ENCODE results near the gene PKD1L1.
"Not testable (repeated sequence)": the region's sequence is repeated elsewhere in the genome, so short reads cannot be mapped to it uniquely, and the experiment has no call there.

The PKD1L1 gene

DNA sequence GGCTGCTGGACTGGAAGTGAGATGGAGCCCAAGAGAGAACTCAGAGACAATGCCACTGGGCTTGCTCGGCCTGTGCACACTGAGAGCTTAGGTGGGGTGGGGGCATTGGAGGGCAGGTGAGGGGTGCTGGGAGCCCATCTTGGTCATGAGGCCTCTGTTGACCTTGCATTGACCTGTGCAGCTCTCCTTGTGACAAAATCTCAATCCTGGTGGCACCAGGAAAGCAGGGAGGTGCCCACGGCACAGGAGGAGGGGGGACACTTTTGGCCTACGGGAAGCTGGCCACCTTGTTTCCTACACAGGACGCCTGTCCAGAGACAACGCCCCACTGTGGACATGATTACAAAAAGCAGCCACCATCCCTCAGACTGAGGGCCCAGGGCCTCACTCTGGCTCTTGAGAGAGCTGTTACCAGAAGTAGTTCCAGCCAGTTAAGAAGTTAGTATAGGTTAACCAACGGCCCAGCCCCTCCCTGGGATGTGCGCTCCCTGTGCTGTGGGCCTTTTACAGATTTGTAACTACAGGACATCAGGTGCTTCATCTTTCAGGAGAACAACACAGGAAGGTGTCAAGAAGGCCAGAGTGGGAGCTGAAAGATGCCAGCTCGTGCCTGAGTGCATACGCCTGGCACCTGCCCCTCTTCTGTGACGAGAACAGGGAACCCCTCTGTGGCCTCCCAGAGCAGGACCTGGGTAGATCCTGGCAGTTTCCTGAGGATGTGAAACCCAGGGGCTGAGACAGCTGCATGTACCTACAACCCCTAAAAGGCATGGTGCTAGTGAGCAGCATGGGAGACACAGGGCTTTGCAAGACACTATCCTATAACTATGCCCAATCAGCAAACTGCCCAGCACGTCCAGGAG, 10.3 kb downstream of the PKD1L1 start:
- DNase-seq = no peak

DNA sequence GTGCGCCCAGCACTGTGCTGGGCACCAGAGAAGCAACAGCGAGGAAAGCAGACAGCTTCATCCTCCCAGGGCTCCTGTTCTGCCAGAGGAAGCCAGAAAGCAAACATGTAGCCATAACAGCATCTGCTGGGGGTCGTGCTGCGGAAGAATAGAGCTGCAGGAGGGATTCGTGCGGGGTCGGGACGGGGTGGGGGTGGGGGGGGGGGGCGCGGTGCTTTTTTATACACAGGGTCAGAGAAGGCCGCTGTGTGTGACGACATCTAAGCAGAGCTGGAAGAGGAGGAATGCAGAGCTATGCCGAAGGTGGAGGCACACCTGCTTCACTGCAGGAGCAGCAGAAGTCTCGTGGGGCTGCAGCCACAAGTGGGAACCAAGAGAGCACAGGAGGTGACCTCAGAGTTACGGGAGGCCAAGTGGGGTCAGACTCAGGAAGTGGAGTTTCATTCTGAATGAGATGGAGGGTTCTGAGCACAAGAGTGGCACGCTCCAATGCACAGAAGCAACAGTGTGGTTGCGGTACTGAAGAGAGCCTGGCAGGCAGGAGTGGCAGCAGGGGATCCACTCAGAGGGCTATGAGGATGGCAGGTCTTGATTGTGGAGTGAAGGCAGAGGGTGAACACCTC, 11.1 kb downstream of the PKD1L1 start:
- DNase-seq = no peak

DNA sequence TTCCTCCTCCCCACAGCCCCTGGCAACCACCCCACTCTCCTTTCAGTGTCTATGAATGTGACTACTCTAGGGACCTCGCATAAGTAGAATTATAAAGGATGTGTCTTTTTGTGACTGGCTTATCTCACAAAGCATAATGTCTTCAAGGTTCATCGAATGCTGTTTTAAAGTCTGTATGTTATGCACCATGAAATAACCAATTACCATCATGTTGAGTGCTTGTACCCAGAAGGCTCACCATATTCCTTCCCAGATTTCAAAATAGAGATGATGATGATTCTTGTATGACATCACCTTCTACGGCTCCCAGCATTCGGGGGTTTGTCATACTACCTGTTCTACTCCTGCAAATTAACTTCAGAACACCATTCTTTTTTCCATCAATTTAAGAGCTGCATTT, 11.9 kb downstream of the PKD1L1 start:
- no peak for DNase-seq

DNA sequence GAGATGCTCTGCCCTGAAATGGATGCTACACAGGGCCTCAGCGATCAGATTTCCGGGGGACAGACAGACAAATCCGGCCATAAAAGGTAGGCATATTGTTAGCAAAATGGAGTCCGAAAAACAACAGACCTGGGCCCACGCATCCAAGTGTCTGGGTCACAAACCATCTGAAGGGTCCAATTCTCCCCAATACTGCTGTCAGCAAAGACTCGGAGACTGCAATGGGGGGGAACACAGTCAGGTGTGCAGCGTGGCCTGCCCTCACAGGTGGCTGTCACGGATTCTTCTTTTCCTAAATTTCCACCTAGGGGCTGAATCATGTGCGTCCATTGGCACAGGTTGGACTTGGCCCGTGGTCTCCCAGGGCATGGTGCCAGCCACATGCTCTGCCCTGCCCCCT, 12.9 kb downstream of the PKD1L1 start:
- DNase-seq = no peak

DNA sequence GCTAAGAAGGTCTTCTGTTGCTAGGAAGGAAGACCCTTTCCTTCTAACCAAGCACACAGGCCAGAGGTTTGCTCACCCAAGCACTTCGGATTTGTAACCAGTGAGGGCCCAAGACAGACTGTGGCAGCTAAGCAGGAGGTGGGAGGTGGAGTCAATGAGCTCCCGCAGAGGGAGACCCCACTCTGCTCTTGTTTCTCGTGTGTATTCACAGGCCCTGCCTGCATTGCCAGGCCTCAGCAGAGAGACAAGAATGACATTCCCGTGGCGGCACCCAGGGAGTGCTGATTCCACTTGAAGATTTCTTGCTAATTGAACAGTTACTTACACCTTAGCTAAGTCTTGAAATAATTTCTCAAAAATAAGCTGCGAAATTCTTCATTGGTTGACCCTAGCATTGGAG, 13.4 kb downstream of the PKD1L1 start:
- no peak for DNase-seq

DNA sequence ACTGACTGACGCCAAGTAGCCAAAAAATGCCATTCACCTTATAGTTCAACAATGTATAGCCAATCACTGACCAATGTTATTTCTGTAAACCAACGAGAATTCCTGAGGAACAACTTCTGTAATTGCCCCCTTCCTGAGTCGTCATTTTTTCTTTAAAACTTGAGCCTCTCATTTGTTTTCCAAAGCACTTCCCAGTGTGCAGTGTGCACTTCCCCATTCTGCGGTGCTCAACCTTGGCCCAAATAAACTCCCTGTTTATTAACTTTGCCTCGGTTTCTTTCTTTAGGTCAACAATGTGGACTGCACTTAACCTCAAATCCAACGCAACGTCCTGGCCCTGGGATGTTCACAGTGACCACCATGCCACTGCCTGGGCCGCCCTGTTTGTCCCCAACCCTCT, 15.1 kb downstream of the PKD1L1 start:
- DNase-seq = no peak

DNA sequence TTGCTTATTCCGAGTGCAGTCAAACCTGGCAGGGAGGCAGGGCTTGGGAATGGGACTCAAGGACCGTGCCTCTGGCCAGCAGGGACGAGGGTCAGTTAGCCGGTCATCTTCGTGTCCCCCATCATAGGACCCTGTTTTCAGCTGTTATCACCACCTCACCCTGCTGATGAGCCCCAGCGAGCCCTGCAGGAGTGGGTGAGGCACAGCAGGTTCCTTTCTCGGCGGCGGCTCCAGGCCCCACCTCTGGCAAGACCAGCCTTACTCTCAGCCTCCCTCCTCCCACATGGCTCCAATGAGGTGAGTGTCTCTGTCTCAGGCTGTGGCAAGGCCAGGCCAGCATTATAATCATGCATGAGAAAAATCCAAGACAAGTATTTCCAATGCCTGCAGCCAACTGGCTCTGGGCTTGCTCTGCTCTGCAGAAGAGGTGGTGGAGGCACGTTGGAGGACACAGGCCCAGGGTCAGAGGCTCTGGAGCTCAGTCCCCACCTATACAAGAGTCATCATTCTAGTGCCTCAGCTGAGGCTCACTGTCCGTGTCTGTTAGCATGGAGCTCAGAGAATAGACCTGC, 15.7 kb downstream of the PKD1L1 start:
- no peak for DNase-seq

DNA sequence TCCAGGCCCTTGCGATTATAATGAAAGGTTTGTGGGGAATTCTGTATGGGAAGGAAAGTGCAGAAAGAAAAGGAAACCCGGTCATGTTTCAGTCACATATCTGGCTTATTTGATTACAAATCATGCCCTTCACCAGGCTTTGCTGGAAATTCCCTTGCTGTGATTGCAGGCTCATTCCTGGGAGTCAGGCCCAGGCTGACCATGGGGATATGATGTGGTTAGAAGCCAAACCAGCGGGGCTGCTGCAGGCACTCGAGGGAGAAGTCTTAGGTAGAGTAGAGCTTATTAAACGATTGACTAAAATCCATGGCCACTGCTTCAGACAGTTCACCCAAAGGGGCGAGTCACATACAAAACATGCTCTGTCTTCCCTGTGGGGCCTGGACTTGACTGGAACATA, 16.2 kb downstream of the PKD1L1 start:
- no peak for DNase-seq

DNA sequence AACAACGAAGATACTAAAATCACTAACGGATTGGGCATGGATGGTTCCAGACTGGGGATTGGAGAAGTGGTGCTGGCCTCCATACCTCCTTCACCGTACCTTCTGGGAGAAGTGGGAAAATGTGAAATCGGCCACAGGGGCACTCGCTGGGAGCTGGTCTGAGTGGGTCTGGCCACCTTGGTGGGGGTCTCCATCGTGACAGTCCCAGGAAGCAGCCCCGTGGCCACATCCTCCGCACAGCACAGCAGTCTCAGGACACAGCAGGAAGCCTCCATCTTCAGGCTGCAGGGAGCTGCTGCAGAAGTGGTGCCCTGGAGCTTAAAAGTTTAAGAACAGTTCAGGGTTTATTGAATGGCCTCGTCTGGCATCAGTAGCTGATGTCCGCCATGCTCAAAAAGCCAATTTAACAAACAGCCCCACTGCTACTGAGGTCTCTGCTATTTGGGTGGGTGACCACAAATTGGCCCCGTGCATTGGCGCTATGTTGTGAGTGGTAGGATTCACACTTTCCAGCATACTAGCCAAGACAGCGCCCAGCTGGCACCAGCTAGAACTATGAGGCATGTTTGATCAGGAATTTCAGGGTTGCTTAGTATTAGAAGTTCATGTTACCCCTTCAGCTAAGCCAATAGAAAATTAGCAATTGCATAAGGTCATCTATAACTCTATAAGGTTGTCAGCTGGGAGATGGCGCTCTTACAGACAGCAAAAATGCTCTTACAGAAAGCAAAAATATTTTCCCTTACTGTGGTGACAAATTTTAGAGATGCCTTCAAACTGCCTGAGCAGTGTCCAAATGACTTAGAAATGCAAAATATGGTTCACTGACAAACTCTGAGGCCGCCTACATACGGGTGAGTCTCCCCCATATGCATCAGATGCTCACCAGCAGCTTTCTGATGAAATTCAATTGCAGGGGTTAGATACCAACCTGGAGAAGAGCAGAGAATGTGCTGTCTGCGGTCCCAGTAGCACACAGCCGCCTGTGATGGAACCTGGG, 17.0 kb downstream of the PKD1L1 start:
- DNase-seq = no peak

DNA sequence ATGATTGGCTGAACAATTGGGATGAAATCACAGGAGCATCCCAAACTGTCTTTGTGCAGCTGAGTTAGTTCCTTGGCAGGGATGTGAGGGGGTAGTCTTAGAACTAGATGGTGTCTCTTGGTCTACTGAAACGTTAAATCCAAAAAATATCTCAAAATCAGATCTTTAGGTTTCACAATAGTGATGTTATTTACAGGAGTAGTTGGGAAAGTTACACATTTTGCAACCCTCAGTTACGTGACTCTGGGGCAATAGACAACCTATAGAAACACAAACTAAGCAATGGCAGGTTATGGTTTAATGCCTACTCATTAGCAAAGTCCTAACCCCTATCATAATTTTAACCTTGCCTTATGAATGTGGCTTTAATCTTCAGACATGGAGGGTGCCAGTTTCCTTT, 24.0 kb downstream of the PKD1L1 start:
- no peak for DNase-seq

DNA sequence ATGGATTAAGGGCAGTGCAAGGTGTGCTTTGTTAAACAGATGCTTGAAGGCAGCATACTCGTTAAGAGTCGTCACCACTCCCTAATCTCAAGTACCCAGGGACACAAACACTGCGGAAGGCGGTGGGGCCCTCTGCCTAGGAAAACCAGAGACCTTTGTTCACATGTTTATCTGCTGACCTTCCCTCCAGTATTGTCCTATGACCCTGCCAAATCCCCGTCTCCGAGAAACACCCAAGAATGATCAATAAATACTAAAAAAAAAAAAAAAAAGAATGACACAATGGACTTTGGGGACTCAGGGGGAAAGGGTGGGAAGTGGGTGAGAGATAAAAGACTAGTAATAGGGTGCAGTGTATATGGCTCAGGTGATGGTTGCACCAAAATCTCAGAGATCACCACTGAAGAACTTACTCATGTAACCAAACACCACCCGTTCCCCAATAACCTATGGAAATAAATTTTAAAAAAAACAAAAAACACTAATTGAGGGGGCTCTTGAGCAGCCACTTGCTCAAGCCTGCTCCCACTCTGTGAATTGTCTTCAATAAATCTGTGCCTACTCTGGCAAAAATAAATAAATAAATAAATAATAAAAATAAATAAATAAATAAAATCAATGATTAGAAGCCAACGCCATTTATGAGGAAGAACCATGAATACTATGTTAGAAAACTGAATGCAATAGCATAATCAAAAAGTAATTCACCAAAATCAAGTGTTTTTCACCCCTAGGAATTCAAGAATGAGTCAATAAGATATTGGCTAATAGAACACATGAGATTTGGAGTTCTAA, 25.0 kb downstream of the PKD1L1 start:
- DNase-seq = not testable (repeated sequence)

DNA sequence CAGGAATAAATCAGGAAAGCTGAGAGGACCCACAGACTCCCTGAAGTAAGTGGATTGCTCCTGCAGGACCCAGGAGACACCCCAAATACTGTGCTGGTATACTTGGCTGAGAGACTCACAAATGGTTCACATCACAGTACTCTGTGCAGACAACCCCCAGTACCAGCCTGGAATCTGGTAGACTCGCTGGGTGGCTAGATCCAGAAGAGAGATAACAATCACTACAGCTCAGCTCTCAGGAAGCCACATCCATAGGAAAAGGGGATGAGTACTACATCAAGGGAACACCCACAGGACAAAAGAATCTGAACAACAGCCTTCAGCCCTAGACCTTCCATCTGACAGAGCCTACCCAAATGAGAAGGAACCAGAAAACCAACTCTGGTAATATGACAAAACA, 31.8 kb downstream of the PKD1L1 start:
- not testable (repeated sequence) for DNase-seq

DNA sequence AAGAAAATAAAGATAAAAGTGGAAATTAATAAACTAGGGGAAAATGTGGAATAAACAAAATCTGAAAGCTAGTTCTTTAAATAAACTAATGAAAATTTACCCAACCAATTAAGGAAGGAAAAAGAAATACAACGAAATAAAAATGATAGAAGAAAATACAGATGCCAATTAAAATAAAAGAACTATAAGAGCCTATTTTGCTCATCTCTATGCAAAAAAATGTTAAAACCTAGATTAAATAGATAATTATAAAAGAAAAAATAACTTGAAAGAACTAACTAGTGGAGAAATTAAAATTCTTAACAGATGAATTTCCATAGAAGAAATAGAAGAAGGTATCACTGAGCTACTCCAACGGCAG, 32.7 kb downstream of the PKD1L1 start:
- DNase-seq = no peak

DNA sequence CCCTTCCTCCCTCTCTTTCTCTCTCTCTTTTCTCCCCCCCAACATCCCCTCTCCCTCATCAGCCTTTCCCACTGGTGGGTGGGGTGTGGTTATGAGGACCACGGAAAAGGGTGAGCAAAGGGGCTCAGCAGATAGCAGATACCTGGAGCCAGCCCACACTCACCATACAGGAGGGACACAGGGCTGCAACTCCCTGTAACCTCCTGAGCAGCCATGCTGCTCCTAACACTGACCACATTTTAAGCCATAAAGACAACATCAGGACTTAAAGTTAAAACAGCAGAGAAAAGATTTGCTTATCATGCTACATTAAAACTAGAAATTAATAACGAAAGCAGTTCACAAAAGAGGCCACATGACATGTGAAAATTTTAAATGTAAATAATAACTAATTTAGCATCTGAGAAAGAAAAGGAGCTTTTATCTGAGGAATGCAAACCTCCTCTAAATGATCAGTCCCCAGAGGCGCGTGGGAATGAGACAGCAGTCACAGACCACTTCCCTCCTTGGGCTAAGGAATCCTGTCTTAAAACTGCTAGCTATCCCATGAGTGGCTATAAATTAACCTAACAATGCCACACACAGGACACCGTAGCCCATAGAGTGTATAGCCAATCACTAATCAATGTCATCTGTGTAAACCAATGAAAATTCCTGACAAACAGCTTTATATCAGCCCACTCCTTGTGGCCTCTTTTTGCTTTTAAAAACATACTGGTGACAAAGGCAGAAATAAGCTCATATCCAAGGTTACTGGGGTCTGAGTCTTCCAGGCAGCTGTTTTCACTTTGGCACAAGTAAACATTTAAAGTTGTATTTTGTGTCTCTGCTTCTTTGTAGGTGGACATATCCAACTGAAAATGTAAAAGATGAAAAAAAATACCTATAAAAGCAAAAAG, 33.3 kb downstream of the PKD1L1 start:
- no peak for DNase-seq

DNA sequence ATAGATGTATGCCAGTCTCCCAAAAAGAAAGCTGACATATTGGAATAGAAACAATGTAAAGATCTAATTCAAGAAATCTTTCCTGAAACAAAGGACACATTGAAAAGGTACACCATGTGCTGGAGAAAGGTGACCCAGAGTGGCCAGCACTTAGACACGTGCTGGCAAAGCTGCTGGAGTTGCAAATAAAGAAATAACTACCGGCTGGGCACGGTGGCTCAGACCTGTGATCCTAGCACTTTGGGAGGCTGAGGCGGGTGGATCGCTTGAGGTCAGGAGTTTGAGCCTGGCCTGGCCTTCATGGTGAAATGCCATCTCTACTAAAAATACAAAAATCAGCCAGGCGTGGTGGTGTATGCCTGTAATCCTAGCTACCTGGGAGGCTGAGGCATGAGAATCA, 35.9 kb downstream of the PKD1L1 start:
- DNase-seq = no peak

DNA sequence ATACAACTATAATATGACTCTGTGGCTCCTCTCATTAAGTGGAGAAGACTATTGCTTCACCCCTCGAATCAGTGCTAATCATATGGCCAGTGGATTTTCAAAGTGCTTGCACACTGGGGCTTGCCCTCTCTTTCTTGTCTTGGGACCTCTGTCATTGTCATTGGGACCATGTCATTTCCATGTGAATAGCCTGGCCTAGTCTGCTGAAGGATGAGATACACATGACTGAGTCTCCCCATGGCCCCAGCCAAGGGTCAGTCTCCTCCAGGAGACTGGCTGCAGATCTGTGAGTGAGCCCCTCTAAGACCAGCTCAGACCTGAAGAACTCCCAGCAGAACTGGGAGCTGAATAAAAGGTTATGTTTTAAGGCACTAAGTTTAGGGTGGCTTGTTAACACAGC, 39.5 kb downstream of the PKD1L1 start:
- DNase-seq = no peak

DNA sequence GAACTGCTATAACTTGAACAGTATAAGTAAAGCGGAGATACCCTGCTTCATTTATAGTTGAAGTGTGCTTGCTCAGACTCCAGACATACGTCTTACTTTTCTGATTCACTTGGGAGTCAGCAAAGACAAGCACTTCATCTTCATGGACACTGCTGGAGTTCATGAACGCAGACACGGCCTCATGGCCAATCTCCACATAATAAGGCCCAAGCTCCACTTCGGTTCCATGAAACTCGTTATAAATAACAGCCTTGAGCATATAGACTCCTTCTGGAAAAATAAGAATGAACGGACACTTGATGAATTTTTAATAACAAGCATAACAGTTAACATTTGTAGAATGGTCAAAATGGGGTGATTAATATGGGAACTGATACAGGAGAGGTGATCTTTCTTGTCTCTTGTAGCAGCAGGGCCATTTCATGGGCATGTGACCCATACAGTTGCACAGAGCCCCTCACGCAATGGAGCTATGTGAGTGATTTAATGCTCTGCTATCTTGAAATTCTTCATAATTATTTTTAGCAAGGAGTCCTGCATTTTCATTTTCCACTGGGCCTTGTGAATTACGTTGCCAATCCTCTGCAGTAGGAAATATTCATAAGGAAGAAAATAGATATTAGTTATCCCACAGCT, 40.2 kb downstream of the PKD1L1 start:
- no peak for DNase-seq

DNA sequence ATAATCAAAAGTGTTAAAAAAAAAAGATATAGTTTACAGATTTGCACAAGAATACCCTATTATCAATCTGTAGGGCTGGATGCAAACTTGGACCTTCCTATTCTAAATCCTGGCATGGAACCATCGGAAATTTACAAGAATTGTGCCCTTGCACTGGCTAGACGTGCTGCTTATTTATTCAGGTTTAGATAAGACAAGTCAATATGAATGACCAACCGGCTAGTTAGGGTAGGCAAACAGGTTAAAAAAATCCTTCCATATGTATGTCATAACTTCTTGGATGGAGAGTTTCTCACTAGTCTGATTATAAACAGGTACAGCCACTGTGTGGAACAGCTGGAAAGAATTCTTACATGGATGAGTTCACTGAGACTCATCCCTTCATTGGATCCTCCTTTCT, 41.4 kb downstream of the PKD1L1 start:
- DNase-seq = no peak

DNA sequence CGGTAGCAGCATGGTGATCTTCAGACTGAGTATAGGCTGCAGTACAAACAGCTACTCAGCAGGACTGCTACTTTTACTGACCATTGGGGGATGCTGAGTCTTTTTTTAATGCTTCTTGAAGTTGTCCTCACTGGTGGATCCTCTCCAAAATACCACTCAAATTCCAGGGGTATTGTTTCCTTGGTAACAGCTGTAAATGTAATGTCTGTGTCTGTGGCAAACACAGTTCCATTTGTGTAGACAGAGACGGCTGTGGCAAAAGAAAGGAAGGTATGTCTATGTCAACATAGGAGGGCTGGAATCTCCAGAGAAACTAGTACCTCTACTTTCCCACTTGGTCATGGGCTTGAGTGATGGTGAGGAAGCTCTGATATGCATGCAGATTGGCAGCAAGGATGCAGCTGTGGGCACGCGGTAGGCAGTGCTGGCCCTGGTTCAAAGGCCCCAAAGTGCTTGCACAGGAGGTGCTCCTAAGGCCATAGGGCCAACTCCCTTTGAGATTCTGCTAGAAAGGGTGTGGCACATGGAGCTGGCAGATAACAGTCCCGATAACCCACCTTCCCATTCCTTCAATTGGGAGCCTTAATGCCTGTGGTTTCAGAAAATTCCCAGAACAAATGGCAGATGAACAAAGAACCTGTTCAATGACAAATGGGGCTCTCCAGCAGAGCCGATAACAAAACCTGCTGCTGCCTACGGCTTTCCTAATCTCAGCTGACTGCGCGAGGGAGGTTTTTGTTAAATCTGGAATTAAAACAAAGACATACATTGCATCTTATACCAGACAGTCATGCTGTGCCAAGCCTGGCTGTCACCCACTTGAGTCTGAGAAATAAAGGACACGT, 43.0 kb downstream of the PKD1L1 start:
- no peak for DNase-seq

DNA sequence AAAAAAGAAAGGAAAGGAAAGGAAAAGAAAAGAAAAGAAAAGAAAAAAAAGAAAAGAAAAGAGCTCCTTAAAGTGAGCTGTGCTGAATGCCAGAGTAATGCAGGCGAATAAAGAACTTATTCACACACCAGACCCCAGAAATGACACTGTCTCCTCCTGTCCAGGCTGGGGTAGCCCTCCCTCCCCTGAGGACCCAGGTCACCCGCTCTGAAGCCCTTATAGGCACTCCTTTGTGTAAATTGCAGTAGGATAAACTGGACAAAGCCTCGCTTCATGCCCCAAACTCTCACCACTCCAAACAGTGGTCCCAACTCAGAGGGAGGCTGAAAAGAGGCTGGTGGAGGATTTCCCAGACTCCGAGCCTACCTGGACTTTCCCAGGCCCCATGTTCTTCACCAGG, 46.3 kb downstream of the PKD1L1 start:
- DNase-seq = no peak

Data from CD4-positive, alpha-beta T cell treated with Interleukin-17A for 1 hour (primary cell).